MCF 10A (cell line): ENCODE data around the gene LRRC45. TPM values are rescaled to one million over a fixed set of nuclear protein-coding genes. Genes with fewer than 3 reads are reported as not detected.

Experiments used
- BruUV-seq: library from RNA; stranded (reverse); fragments of 400-500 nt; replicated peaks from 2 replicates; lab custom pipeline; 2021; lab: Mats Ljungman, UMichigan
- CTCF ChIA-PET: fragments of 300-600 bp; sonication (Branson Sonifier 250); formaldehyde crosslinking; extraction: SDS; loops from one replicate; lab custom pipeline; 2021; ENCODE audit warnings: antibody characterized with exemption, inconsistent platforms; lab: Yijun Ruan, JAX
- POLR2A ChIA-PET: fragments of 300-600, 350-650 bp; sonication (Branson Sonifier 250); formaldehyde crosslinking; extraction: SDS; loops from one replicate; lab custom pipeline; 2020; ENCODE audit warnings: antibody characterized with exemption, inconsistent platforms; lab: Yijun Ruan, JAX
- DNase-seq: peaks from one replicate; pipeline ENCODE4 v3.0.0-alpha.2; 2018; ENCODE audit not compliant: unreplicated experiment
- H3K27ac Mint-ChIP-seq: one replicate; pipeline ENCODE4 v1.8.0; 2022; ENCODE audit warnings: mild to moderate bottlenecking, low read depth, mixed read lengths; ENCODE audit not compliant: unreplicated experiment
- H3K27me3 Mint-ChIP-seq: one replicate; pipeline ENCODE4 v1.8.0; 2022; ENCODE audit warnings: mixed read lengths; ENCODE audit not compliant: insufficient read depth, unreplicated experiment
- H3K36me3 Mint-ChIP-seq: one replicate; pipeline ENCODE4 v1.8.0; 2022; ENCODE audit warnings: mild to moderate bottlenecking, moderate library complexity, mixed read lengths; ENCODE audit not compliant: insufficient read depth, unreplicated experiment
- H3K4me1 Mint-ChIP-seq: one replicate; pipeline ENCODE4 v1.8.0; 2022; ENCODE audit warnings: mixed read lengths; ENCODE audit not compliant: insufficient read depth, unreplicated experiment
- H3K4me3 Mint-ChIP-seq: one replicate; pipeline ENCODE4 v1.8.0; 2022; ENCODE audit warnings: mild to moderate bottlenecking, moderate library complexity, mixed read lengths; ENCODE audit not compliant: unreplicated experiment
- H3K9me3 Mint-ChIP-seq: one replicate; pipeline ENCODE4 v1.8.0; 2022; ENCODE audit warnings: mixed read lengths; ENCODE audit not compliant: unreplicated experiment
- CTCF ChIP-seq: fragments of 200-600 bp; IDR thresholded peaks from one replicate; pipeline ENCODE4 v1.8.0; 2022; ENCODE audit warnings: antibody characterized with exemption, mild to moderate bottlenecking; ENCODE audit not compliant: unreplicated experiment
- intact Hi-C: fragments of 100-400 bp; cut with micrococcal nuclease; formaldehyde crosslinking; loops from 2 replicates; pipeline ENCODE4 v1.14.1; 2022
- total RNA-seq: library from RNA; stranded (reverse); gene quantifications from 2 replicates; pipeline ENCODE4 v1.2.3, GENCODE V29; 2022

The LRRC45 gene
- total RNA-seq, 1 experiment from 2014 or later = 3.4 TPM

- ChIA-PET POLR2A (interaction anchor here (0.6 to 2.7 kb wide), 15 partner anchors 11 to 466 kb away, joined by 3 to 55 read pairs (median 5); partner anchors contain the start of genes CENPX, LRRC45 and MAFG), CTCF (interaction anchor here (0.6 to 2.0 kb wide), 8 partner anchors 9 to 71 kb away, joined by 3 to 15 read pairs (median 5); partner anchors contain the start of gene NOTUM)
- BruUV-seq = no TSS peak
- H3K9me3 Mint-ChIP-seq = no peaks in the 10 kb centered on the region
- H3K4me1 Mint-ChIP-seq = peaks cover 13% of the 10 kb centered on the region
- no peaks in the 10 kb centered on the region for H3K27me3 Mint-ChIP-seq
- intact Hi-C loops = loop anchor here (1.0 kb wide), 1 partner anchor 32 kb away; the partner anchor contains the start of gene LRRC45
- peaks cover 13% of the 10 kb centered on the region for H3K36me3 Mint-ChIP-seq
- DNase-seq = peak; percentile 92
- TF ChIP-seq CTCF = no peak
- peak overlapping the region; percentile 31 for H3K27ac Mint-ChIP-seq
- peak overlapping the region; percentile 56 for H3K4me3 Mint-ChIP-seq
Observed at GRCh38 chr17:81991684-81992305, 31.3 kb upstream of the LRRC45 start.

GRCh38 chr17:81992306-81993102, 30.6 kb upstream of the LRRC45 start:
- DNase-seq = no peak
- Mint-ChIP-seq H3K27ac (peak overlapping the region; percentile 31), H3K27me3 (no peaks in the 10 kb centered on the region), H3K36me3 (peaks cover 18% of the 10 kb centered on the region), H3K4me1 (peaks cover 13% of the 10 kb centered on the region), H3K9me3 (no peaks in the 10 kb centered on the region), H3K4me3 (peak overlapping the region; percentile 56)
- ChIA-PET CTCF (interaction anchor here (0.8 to 2.0 kb wide), 3 partner anchors 10 to 33 kb away, joined by 3 to 15 read pairs (median 5); partner anchors contain the start of gene NOTUM), POLR2A (interaction anchor here (0.6 to 2.7 kb wide), 11 partner anchors 11 to 76 kb away, joined by 3 to 55 read pairs (median 10); partner anchors contain the start of genes CENPX, LRRC45 and MAFG)
- intact Hi-C loops = no loop called here
- no peak for TF ChIP-seq CTCF
- no TSS peak for BruUV-seq

GRCh38 chr17:81993729-81994592, 29.1 kb upstream of the LRRC45 start:
- DNase-seq = no peak
- Mint-ChIP-seq H3K4me1 (peaks cover 13% of the 10 kb centered on the region), H3K36me3 (peaks cover 10% of the 10 kb centered on the region), H3K27ac (no peak overlapping the region), H3K9me3 (no peaks in the 10 kb centered on the region), H3K27me3 (no peaks in the 10 kb centered on the region), H3K4me3 (no peak overlapping the region)
- intact Hi-C loops = no loop called here
- TF ChIP-seq CTCF = no peak
- ChIA-PET CTCF (interaction anchor here (1.0 kb wide), 1 partner anchor 26 kb away, joined by 3 read pairs; no protein-coding TSS in a partner anchor), POLR2A (interaction anchor here (0.6 kb wide), 1 partner anchor 144 kb away, joined by 5 read pairs; no protein-coding TSS in a partner anchor)
- no TSS peak for BruUV-seq
